ENCODE data around the gene PCNX2. TPM values are rescaled to one million over a fixed set of nuclear protein-coding genes. Genes with fewer than 3 reads are reported as not detected.

PCNX2 gene
- total RNA-seq, 1 donor from 2014 or later: 29.5 TPM

GRCh38 chr1:232986527-232986922 is 309.0 kb downstream of the PCNX2 start:
- Histone ChIP-seq H3K36me3 (ENCODE audit: control insufficient read depth, insufficient read depth, low read length) (peaks cover 1% of the 10 kb centered on the region), H3K27me3 (ENCODE audit: control insufficient read depth, insufficient read depth, low read length) (no peaks in the 10 kb centered on the region), H3K4me3 (ENCODE audit: low read depth, low read length) (no peak overlapping the region)
- TF ChIP-seq, protein P1, sequence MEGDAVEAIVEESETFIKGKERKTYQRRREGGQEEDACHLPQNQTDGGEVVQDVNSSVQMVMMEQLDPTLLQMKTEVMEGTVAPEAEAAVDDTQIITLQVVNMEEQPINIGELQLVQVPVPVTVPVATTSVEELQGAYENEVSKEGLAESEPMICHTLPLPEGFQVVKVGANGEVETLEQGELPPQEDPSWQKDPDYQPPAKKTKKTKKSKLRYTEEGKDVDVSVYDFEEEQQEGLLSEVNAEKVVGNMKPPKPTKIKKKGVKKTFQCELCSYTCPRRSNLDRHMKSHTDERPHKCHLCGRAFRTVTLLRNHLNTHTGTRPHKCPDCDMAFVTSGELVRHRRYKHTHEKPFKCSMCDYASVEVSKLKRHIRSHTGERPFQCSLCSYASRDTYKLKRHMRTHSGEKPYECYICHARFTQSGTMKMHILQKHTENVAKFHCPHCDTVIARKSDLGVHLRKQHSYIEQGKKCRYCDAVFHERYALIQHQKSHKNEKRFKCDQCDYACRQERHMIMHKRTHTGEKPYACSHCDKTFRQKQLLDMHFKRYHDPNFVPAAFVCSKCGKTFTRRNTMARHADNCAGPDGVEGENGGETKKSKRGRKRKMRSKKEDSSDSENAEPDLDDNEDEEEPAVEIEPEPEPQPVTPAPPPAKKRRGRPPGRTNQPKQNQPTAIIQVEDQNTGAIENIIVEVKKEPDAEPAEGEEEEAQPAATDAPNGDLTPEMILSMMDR (IDR thresholded peaks at IDR 0.05; ENCODE audit: insufficient read depth, low read length, poor library complexity, severe bottlenecking): no peak
- DNase-seq (ENCODE audit: low read depth): no peak

DNA sequence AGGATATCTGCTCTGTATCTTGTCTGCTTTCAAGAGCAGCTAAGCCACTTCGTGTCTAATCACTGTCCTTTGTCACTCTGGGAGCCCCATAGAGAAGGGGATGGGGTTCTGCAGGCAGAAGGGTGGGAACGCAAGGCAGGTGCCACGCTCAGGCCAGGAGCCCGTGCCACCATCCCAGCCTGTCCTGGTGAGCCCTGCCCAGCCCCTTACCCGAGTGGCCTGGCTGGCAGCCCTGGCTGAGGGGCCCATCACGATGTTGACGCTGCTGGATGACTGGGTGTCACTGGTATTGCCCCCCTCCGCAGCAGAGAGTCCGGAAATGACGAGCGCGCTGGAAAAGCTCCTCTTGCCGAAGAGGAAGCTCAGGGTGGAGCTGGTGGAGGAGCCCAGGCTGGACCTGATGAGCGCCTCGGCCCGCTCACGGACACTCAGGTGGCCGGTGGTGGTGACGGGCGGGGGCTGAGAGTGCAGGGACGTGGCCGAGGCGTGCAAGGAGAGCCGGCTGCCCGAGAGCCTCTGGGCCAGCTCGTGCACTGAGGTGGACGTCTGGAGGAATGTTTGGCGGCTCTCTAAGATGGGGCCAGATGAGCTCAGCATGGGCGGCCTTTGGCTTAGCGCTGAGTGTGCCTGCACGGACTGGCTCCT is 309.5 kb downstream of the PCNX2 start:
- peaks cover 1% of the 10 kb centered on the region for H3K36me3 ChIP-seq (ENCODE audit: control insufficient read depth, insufficient read depth, low read length)
- no peaks in the 10 kb centered on the region for H3K27me3 ChIP-seq (ENCODE audit: control insufficient read depth, insufficient read depth, low read length)
- no peak overlapping the region for H3K4me3 ChIP-seq (ENCODE audit: low read depth, low read length)
- TF ChIP-seq, protein P1 (IDR thresholded peaks at IDR 0.05; ENCODE audit: insufficient read depth, low read length, poor library complexity, severe bottlenecking): no peak
- no peak for DNase-seq (ENCODE audit: low read depth)

DNA sequence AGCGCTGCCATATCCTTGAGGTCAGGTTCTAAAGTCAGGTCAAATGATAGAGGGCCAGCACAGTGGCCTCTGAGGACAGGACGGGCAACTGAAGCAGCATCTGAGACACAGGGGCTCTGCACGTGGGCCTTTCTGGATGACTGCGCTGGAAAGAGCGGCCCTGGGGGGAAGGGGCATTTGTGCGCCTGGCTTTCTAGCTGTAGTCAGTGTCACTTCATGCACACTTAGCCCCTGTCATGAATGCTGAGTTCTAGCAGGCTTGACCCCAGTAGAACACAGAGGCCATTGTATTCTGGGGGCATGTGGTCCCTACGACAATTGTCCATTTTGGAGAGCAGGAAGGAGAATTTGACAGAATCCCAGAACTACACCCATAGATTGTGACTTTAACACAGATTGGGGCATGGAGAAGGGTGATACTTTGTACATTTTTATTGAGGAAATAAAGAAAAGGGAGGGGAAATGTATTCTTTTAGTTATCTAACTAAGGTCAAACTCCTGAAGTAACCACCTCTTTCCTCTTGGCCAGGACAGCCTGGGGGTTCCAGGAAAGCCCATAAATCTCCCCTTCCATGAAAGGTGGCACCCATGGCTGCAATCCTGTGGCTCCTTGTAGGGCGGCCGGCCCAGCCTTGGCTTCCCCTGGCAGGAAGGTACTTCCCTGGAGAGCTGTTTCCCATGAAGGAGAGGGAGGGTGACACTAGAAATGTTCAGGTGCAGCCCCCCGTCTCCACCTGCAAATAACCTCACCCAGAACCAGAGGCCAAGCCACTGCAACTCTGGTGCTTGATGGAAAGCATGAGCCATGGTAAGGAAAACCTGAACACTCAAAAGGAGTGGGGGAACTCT is 310.7 kb downstream of the PCNX2 start:
- TF ChIP-seq, protein P1 (IDR thresholded peaks at IDR 0.05; ENCODE audit: insufficient read depth, low read length, poor library complexity, severe bottlenecking): no peak
- Histone ChIP-seq H3K4me3 (ENCODE audit: low read depth, low read length) (no peak overlapping the region), H3K27me3 (ENCODE audit: control insufficient read depth, insufficient read depth, low read length) (no peaks in the 10 kb centered on the region), H3K36me3 (ENCODE audit: control insufficient read depth, insufficient read depth, low read length) (peaks cover 1% of the 10 kb centered on the region)
- DNase-seq (ENCODE audit: low read depth): no peak

GRCh38 chr1:232983817-232984567 is 311.5 kb downstream of the PCNX2 start:
- H3K27me3 ChIP-seq (ENCODE audit: control insufficient read depth, insufficient read depth, low read length): no peaks in the 10 kb centered on the region
- no peak overlapping the region for H3K4me3 ChIP-seq (ENCODE audit: low read depth, low read length)
- H3K36me3 ChIP-seq (ENCODE audit: control insufficient read depth, insufficient read depth, low read length): no peaks in the 10 kb centered on the region
- no peak for DNase-seq (ENCODE audit: low read depth)
- TF ChIP-seq, protein P1 (IDR thresholded peaks at IDR 0.05; ENCODE audit: insufficient read depth, low read length, poor library complexity, severe bottlenecking): no peak

DNA sequence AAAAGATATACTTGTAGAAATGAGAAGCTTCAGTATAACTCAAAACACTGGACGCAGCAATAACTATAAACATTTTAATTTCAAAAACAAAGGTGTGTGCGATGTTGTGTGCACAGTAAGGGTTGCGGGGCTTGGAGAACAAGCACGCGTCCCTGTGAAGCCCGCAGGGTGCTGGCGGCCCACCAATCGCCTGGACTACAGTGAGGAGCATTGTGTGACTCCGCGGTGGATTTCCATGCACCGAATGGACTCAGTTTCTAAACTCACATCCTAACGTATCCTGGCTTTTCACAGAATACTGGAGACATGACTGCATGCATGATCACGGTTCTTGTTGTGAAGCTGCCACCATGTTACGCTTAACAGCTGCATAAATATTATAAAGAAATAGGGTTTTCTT is 312.1 kb downstream of the PCNX2 start:
- H3K4me3 ChIP-seq (ENCODE audit: low read depth, low read length): no peak overlapping the region
- no peaks in the 10 kb centered on the region for H3K36me3 ChIP-seq (ENCODE audit: control insufficient read depth, insufficient read depth, low read length)
- DNase-seq (ENCODE audit: low read depth): no peak
- TF ChIP-seq, protein P1 (IDR thresholded peaks at IDR 0.05; ENCODE audit: insufficient read depth, low read length, poor library complexity, severe bottlenecking): no peak
- H3K27me3 ChIP-seq (ENCODE audit: control insufficient read depth, insufficient read depth, low read length): no peaks in the 10 kb centered on the region
